GM12873 (cell line): ENCODE data around the gene LCN12.

Experiments
- TF ChIP-seq, protein P1 (sequence below): IDR thresholded peaks from 2 replicates; pipeline ENCODE4 v1.5.1; 2012; ENCODE audit warnings: low read depth, mild to moderate bottlenecking, moderate library complexity, low read length, control low read depth; ENCODE audit not compliant: insufficient read depth; ENCODE audit errors: missing control alignments

LCN12 gene

DNA sequence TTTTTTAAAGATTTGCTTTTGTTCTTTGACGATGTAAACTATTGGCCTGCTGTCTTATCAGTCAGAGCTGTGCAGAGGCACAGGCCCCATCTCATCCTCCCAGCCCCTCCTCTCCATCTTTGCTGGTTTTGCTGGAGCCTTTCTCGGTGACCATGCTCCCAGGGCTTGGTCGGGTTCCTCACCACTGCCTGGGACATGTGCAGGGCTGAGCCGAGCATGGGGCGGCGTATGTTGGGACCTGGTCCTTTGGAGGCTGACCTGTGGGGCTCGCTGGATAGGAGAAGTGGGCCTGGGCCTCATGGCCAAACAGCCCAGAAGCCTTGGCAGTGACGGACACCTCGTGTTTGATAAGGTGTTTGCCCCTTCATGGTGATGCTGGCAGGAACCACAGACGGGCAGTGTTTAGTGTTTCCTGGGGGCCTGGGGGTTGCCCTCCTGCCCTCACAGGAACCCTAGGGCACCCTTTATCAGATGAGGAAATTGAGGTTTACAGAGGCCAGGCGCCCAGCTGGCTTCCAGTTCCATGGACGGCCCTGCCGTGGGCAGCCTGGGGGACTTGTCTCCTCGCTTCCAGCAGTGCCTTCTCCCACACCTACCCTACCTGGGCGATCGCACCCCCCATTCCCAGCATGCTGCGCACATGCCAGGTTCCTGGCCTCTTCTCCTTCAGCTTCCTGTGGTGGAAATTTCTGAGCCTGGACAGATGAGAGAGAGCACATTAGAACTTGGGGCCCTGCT lies 38.2 kb upstream of the LCN12 start:
- TF ChIP-seq, protein P1, sequence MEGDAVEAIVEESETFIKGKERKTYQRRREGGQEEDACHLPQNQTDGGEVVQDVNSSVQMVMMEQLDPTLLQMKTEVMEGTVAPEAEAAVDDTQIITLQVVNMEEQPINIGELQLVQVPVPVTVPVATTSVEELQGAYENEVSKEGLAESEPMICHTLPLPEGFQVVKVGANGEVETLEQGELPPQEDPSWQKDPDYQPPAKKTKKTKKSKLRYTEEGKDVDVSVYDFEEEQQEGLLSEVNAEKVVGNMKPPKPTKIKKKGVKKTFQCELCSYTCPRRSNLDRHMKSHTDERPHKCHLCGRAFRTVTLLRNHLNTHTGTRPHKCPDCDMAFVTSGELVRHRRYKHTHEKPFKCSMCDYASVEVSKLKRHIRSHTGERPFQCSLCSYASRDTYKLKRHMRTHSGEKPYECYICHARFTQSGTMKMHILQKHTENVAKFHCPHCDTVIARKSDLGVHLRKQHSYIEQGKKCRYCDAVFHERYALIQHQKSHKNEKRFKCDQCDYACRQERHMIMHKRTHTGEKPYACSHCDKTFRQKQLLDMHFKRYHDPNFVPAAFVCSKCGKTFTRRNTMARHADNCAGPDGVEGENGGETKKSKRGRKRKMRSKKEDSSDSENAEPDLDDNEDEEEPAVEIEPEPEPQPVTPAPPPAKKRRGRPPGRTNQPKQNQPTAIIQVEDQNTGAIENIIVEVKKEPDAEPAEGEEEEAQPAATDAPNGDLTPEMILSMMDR: no peak

- TF ChIP-seq, protein P1: no peak
Measured at GRCh38 chr9:136915632-136916329, 36.3 kb upstream of the LCN12 start.

- TF ChIP-seq, protein P1: no peak
Measured at GRCh38 chr9:136916330-136917184, 35.5 kb upstream of the LCN12 start.

DNA sequence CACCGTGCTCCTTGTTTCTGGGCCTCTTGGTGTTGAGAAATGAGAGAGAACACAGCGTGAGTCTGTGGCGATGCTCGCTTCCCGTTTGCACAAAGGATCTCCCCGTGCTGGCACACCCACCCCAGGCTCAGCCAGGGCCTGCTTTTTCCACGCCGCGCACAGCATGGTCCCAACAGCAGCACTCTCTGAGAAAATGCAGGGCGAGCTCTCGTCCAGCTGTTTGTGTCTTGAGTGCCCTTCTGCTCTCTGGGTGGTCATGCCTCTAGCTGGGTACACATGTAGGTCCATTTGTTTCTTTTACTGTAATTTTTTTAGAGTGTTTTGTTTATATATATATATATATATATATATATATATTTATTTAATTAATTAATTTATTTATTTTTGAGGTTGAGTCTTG lies 34.2 kb upstream of the LCN12 start:
- TF ChIP-seq, protein P1: no peak

DNA sequence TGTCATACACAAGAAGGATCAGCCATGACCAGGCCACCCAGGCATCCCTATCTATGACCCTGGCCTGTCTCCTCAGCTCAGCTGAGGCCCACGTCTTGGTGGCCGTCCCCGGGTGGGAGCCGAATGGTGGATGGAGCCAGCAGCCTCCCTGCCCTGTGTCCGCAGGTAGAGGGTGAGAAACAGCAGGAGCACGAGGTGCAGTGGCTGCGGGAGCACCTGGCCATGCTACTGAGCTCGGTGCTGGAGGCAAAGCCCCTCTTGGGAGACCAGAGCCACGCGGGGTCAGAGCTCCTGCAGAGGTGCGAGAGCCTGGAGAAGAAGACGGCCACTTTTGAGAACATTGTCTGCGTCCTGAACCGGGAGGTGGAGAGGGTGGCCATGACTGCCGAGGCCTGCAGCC lies 32.0 kb upstream of the LCN12 start:
- TF ChIP-seq, protein P1: no peak

DNA sequence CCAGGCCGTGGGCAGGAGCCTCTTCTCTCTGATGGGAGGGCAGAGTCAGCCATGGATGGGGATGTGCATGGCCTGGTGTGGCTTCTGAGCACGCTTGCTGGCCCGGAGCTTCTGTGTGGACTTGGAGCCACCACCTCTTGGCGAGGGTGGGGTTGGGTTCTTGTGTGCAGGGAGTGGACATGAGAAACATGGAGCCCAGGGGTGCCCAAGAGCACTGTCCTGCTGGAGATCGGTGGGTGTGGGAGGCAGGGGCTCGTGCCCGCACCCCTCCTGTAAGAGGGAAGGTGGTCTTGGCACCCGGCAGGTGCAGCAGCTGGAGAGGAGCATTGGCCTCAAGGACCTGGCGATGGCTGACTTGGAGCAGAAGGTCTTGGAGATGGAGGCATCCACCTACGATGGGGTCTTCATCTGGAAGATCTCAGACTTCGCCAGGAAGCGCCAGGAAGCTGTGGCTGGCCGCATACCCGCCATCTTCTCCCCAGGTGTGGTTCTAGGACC lies 31.3 kb upstream of the LCN12 start:
- TF ChIP-seq, protein P1: no peak

GRCh38 chr9:136921307-136921706 lies 30.8 kb upstream of the LCN12 start:
- TF ChIP-seq, protein P1: no peak
